IPS-18c (cell line): ENCODE data around the gene CREB3L2.
"Not testable (repeated sequence)": the region's sequence is repeated elsewhere in the genome, so short reads cannot be mapped to it uniquely, and the experiment has no call there.

Source experiments
- H3K4me3 ChIP-seq: 2 replicates; pipeline ENCODE4 v1.7.0; 2013; ENCODE audit warnings: low read depth, mild to moderate bottlenecking, low read length, moderate library complexity; ENCODE audit not compliant: insufficient read depth
- H3K9me3 ChIP-seq: one replicate; pipeline ENCODE4 v1.6.1; 2013; ENCODE audit warnings: mild to moderate bottlenecking, low read length, moderate library complexity; ENCODE audit not compliant: control insufficient read depth, insufficient read depth

CREB3L2 gene

DNA sequence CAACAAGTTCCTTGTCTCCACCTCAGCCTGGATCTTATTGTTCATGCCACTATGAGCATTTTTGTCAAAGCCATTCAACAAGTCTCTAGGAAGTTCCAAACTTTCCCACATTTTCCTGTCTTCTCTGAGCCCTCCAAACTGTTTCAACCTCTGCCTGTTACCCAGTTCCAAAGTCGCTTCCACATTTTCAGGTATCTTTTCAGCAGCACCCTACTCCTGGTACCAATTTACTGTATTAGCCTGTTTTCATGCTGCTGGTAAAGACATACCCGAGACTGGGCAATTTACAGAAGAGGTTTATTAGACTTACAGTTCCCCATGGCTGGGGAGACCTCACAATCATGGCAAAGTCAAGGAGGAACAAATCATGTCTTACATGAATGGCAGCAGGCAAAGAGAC is 168.9 kb downstream of the CREB3L2 start:
- not testable (repeated sequence) for H3K4me3 ChIP-seq
- H3K9me3 ChIP-seq = peaks cover 11% of the 10 kb centered on the region

DNA sequence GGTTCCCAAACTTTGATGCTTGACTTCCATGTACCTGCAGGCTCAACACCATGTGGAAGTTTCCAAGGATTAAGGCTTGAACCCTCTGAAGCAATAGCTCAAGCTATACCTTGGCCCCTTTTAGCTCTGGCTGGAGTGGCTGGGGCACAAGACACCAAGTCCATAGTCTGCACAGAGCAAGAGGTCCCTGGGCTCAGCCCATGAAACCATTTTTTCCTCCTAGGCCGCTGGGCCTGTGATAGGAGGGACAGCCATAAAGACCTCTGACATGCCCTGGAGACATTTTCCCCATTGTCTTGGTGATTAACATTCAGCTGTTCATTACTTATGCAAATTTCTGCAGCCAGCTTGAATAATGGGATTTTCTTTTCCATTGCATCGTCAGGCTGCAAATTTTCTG is 169.5 kb downstream of the CREB3L2 start:
- Histone ChIP-seq H3K9me3 (peaks cover 11% of the 10 kb centered on the region), H3K4me3 (no peak overlapping the region)

GRCh38 chr7:137831555-137831954 is 170.3 kb downstream of the CREB3L2 start:
- peaks cover 11% of the 10 kb centered on the region for H3K9me3 ChIP-seq

DNA sequence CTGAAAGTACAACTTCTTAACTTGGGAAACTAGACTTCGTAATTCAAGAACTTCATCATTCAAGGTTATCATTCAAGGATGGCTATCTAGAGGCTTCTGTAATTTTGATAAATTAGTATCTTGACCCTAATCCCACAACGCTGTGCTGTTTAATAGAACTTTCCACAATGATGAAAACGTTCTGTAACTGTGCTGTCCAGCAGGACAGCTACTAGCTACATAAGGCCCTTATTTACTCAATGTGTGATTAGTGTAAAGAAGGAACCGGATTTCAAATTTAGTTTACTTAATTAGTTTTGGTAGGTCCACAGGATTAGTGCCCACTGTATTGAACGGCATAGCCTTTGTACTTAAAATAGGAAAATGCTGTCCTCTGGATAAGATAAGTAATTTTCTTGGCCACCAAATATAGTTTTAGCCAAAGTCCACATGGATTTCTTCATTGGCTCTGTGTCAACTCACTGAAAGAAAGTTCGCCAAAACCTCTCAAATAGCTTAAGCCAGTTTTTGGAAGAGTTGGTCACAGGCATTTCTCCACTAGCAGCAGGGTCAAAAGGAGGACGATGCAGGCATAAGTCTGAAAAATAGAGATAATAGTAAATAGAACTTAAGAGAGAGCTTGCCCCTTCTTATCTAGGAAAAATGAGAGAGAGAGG is 172.4 kb downstream of the CREB3L2 start:
- H3K4me3 ChIP-seq = no peak overlapping the region
- H3K9me3 ChIP-seq = peaks cover 11% of the 10 kb centered on the region

More at GRCh38 chr7:137831555-137831954, 170.3 kb downstream of the CREB3L2 start:
- not testable (repeated sequence) for H3K4me3 ChIP-seq

DNA sequence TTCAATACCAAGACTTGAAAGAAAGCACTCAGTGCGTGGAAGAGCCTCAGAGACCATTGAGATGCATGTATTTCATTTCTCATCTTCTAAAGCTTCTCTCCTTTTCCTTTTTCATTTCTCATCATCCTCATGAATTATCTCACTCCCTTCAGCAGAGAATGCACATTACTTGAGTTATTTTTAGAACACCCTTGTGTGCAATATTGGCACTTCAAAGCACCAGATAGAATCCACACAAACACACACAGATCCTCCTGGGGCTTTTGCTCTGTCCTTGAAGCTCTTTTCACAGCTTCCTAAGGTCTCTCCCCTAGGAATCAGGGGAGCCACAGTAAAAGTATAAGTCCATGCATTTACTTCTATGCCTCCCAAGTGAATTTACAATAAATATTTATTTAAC is 173.4 kb downstream of the CREB3L2 start:
- Histone ChIP-seq H3K9me3 (peaks cover 11% of the 10 kb centered on the region), H3K4me3 (no peak overlapping the region)

GRCh38 chr7:137825489-137825888 is 176.4 kb downstream of the CREB3L2 start:
- Histone ChIP-seq H3K4me3 (no peak overlapping the region), H3K9me3 (no peaks in the 10 kb centered on the region)
